Measurements from ENCODE around the gene KLF16. TPM values are rescaled to one million over a fixed set of nuclear protein-coding genes. Genes with fewer than 3 reads are reported as not detected.
"Not testable (repeated sequence)": the region's sequence is repeated elsewhere in the genome, so short reads cannot be mapped to it uniquely, and the experiment has no call there.

Gene KLF16
- total RNA-seq, 1 donor from 2014 or later = 5.3 TPM

GRCh38 chr19:1882786-1883692 is 19.7 kb upstream of the KLF16 start:
- FAIRE-seq (peak; percentile 43), DNase-seq (ENCODE audit: low read depth) (no peak)
- TF ChIP-seq CTCF (IDR thresholded peaks at IDR 0.05; ENCODE audit: insufficient read depth, low read length, severe bottlenecking) = no peak
- Histone ChIP-seq H3K4me3 (ENCODE audit: low read depth, low read length) (no peak overlapping the region), H3K36me3 (ENCODE audit: control insufficient read depth, insufficient read depth, low read length) (peaks cover 9% of the 10 kb centered on the region), H3K27me3 (ENCODE audit: control insufficient read depth, insufficient read depth, low read length) (no peaks in the 10 kb centered on the region)

DNA sequence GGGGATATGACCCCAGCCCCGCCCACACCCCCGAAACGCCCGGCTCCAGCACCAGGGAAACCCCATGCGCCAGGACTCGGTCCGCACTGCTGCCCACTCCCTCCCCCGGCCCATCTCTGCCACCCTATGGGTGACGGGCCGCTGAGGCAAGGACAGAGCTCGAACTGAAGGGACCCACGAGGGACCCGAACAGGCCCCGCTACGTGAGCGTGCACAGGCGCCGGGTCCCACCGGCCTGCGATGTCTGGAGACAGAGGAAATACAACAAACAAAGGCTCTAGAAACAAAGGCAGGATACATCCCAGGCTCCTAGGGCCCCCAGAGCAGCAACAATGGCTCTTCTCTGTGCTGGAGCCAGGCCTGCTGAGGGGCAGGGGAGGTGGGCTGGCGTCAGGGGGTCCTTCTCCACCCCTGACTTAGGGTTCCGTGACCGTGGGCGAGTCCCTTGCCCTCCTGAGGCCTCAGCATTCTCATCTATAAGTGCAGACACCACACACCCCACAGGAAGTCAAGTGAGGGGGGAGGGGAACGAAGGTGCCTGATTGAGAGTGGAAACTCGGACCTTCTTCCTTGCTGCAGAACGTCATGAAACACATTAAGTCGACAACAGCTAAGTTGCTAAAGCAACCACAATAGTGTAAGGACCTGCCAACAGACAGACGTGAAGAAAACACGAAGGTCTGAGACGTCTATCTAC is 18.9 kb upstream of the KLF16 start:
- DNase-seq (ENCODE audit: low read depth) (no peak), FAIRE-seq (peak; percentile 84)
- no peak overlapping the region for H3K4me3 ChIP-seq (ENCODE audit: low read depth, low read length)
- no peak for TF ChIP-seq CTCF (IDR thresholded peaks at IDR 0.05; ENCODE audit: insufficient read depth, low read length, severe bottlenecking)
- H3K36me3 ChIP-seq (ENCODE audit: control insufficient read depth, insufficient read depth, low read length) = peaks cover 9% of the 10 kb centered on the region
- no peaks in the 10 kb centered on the region for H3K27me3 ChIP-seq (ENCODE audit: control insufficient read depth, insufficient read depth, low read length)

DNA sequence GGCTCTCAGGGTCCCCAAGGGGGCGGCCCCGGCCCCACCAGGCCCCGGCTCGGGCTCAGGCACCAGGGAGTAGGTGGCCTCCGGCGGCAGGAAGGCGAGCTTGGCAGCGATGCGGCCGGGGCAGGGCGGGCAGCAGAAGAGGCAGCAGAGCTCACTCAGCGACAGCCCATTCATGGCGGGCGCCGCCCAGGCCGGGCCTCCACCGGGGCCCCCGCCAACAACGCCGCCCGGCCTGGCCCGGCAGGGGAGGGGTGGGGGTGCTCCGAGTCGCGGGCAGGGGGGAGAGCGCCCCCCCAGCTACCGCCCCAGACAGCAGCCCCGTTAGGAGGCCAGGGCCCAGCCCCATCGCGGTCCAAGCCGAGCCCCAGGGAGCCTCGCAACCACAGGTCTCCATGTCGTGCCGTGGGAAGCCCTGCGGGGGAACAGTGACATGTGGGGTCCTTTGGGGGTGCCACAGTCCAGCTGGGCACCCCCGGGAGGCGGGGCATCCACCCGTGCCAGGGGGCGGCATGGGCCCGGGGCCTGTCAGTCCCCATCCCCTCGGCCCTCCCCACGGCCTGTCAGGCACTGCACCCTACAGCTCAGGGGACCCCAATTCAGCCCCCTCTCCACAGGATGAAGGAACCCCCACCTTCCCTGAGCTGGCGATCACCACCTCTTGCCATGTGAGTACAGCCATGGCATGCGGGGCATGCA is 18.2 kb upstream of the KLF16 start:
- not testable (repeated sequence) for DNase-seq (ENCODE audit: low read depth); FAIRE-seq; H3K27me3 ChIP-seq (ENCODE audit: control insufficient read depth, insufficient read depth, low read length); H3K36me3 ChIP-seq (ENCODE audit: control insufficient read depth, insufficient read depth, low read length); H3K4me3 ChIP-seq (ENCODE audit: low read depth, low read length)

DNA sequence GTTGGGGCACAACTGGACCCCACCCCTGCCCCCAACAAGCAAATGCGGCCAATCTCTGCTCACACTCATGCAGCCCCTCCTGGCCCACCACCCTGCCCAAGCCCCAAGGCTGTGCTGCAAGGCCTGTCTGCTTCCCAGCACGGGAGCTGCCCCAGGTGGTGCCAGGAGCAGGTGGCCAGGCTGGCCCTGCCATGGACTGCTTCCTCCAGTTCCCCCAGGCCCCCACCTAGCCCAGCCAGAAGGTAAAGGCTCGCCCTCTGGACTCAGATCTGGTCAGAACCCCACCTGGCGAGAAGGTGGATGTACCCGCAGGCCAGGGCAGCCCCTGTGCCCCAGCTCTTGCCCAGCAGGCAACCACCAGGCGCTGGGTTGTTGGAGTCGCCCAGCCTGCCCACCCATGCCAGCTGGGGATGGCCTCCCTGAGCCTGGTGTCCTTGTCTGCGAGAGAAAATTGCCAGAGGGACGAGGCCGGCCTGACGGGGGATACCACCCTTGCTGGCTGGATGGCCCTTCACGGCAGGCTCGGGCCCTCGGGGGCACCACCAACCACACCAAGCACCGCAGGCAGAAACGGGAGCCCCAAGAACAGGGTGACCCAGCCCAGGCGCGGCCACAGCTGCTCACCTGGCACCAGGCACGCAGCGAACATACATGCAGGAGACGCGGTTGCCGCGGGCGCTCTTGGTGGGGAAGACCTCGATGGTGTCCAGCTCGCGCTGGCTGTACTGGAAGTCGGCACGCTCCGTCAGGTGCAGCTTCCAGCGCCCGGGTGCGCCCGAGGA is 17.4 kb upstream of the KLF16 start:
- FAIRE-seq (no peak), DNase-seq (ENCODE audit: low read depth) (no peak)
- TF ChIP-seq CTCF (IDR thresholded peaks at IDR 0.05; ENCODE audit: insufficient read depth, low read length, severe bottlenecking) = no peak
- Histone ChIP-seq H3K36me3 (ENCODE audit: control insufficient read depth, insufficient read depth, low read length) (peaks cover 9% of the 10 kb centered on the region), H3K27me3 (ENCODE audit: control insufficient read depth, insufficient read depth, low read length) (no peaks in the 10 kb centered on the region), H3K4me3 (ENCODE audit: low read depth, low read length) (no peak overlapping the region)

GRCh38 chr19:1879982-1880381 is 16.6 kb upstream of the KLF16 start:
- not testable (repeated sequence) for H3K27me3 ChIP-seq (ENCODE audit: control insufficient read depth, insufficient read depth, low read length); DNase-seq (ENCODE audit: low read depth); FAIRE-seq; H3K4me3 ChIP-seq (ENCODE audit: low read depth, low read length); H3K36me3 ChIP-seq (ENCODE audit: control insufficient read depth, insufficient read depth, low read length)

DNA sequence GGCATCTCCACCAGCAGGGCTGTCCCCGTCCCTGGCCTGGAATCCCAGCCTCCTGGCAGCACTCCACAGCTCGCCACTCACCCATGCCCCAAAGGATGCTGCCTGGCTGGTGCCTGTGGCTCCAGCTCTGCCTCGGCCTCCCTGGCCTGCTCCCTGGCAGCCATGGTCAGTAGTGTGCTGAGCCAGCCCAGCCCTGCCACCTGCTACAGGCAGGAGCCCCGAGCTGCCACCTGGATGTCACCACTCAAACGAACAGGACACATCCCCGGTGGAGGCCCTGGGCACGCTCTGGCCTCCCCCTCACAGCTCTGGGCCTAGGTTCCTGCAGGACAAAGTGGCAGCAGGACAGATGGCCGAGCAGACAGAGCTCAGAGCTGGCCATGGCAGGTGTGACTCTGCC is 15.2 kb upstream of the KLF16 start:
- FAIRE-seq = not testable (repeated sequence)

DNA sequence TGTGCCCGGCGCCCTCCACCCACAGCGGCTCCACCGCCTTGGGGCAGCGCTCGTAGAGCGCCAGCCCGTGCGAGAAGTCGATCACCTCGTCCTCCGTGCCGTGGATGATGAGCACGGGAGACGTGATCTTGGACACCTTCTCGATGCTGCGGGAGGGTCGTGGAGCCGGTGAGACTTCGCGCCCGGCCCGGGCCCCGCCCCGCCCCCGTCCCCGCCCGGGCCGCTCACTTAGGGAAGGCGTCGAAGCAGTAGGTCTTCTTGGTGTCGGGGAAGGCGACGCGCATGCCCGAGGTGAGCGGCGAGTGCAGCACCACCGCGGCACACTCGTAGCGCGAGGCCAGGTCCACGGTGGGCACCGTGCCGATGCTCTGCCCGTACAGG is 13.9 kb upstream of the KLF16 start:
- not testable (repeated sequence) for H3K36me3 ChIP-seq (ENCODE audit: control insufficient read depth, insufficient read depth, low read length); DNase-seq (ENCODE audit: low read depth); H3K4me3 ChIP-seq (ENCODE audit: low read depth, low read length); H3K27me3 ChIP-seq (ENCODE audit: control insufficient read depth, insufficient read depth, low read length); FAIRE-seq

More for the DNA sequence above, 15.2 kb upstream of the KLF16 start:
- H3K36me3 ChIP-seq (ENCODE audit: control insufficient read depth, insufficient read depth, low read length); H3K27me3 ChIP-seq (ENCODE audit: control insufficient read depth, insufficient read depth, low read length); H3K4me3 ChIP-seq (ENCODE audit: low read depth, low read length); DNase-seq (ENCODE audit: low read depth): not testable (repeated sequence)

- peak overlapping the region; percentile 83 for H3K4me3 ChIP-seq (ENCODE audit: low read depth, low read length)
- not testable (repeated sequence) for H3K36me3 ChIP-seq (ENCODE audit: control insufficient read depth, insufficient read depth, low read length); FAIRE-seq; H3K27me3 ChIP-seq (ENCODE audit: control insufficient read depth, insufficient read depth, low read length); DNase-seq (ENCODE audit: low read depth)
Measured at GRCh38 chr19:1876496-1877279, 13.3 kb upstream of the KLF16 start.

Measured in bronchial epithelial cell (primary cell).